Dermis blood vessel endothelial cell (primary cell): Measurements from ENCODE around the gene GSS. TPM values are rescaled to one million over a fixed set of nuclear protein-coding genes. Genes with fewer than 3 reads are reported as not detected.
"Not testable (repeated sequence)": the region's sequence is repeated elsewhere in the genome, so short reads cannot be mapped to it uniquely, and the experiment has no call there.

Experiments used
- DNase-seq: peaks from one replicate; pipeline ENCODE4 v3.0.0; 2010
- total RNA-seq: library from RNA; depleted of rRNA; stranded (reverse); fragments of >200 nt; gene quantifications from 2 replicates; pipeline ENCODE4 v1.2.3, GENCODE V29; 2014

GSS gene
- total RNA-seq, 1 donor from 2014 or later: 73.7 TPM

GRCh38 chr20:34898731-34899130 lies 56.9 kb downstream of the GSS start:
- not testable (repeated sequence) for DNase-seq

GRCh38 chr20:34898129-34898528 lies 57.5 kb downstream of the GSS start:
- not testable (repeated sequence) for DNase-seq

- no peak for DNase-seq
Observed at GRCh38 chr20:34896086-34896621, 59.5 kb downstream of the GSS start.

DNA sequence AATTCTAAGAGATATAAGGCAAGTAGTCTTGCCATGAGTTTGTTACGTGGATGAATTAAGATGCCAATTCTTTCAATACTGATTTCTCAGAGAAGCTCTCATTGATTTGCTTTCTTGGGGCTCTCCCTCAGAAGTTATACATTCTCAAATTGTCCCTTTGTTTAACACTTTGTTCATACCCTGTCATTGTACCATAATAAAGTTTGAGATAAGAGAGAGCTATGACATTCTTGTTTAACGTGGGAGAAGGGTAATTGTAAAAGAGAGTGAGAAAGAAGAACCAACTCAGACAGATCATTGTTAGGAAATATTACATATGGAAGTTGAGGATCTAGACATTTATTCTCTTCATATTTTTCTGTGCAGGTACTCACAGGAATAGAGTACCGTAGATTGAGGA lies 60.1 kb downstream of the GSS start:
- DNase-seq: no peak

DNA sequence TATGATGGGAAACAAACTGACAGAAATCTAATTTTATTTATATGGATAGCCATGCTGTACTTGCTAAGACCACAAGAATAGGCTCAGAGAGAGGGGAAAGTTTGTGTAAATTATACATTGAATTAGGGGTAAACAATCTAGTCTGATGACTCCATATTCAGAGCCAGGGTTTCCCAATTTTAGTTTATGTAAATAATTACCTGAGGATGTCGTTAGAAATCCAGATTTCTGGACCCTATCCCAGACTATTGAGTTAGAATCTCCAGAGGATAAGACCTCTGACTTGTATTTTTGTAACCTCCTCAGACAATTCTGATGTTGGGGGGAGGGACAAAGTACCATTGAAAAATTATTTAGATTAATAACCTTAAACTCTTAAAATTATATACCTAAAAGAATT lies 60.9 kb downstream of the GSS start:
- no peak for DNase-seq

GRCh38 chr20:34892671-34893070 lies 62.9 kb downstream of the GSS start:
- DNase-seq: no peak

GRCh38 chr20:34891166-34892062 lies 64.2 kb downstream of the GSS start:
- no peak for DNase-seq

GRCh38 chr20:34888468-34888867 lies 67.1 kb downstream of the GSS start:
- no peak for DNase-seq

DNA sequence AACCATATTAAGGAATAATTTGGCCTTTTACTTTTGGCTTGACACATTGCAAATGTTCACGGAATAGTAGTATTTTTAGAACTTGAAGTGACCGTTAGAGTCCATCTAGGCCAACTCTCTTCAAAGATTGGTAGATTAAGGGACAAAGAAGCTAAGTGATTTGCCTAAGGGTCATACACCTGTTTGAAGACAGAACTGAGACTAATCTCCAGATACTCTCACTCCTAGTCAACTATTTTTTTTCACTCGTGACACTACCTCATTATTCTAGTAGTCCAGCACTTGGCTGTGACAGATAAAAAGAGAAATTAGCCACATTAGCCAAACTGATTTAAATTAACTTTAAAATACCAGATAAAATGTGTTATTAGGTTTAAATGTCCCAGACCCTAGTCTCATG lies 68.6 kb downstream of the GSS start:
- no peak for DNase-seq

DNA sequence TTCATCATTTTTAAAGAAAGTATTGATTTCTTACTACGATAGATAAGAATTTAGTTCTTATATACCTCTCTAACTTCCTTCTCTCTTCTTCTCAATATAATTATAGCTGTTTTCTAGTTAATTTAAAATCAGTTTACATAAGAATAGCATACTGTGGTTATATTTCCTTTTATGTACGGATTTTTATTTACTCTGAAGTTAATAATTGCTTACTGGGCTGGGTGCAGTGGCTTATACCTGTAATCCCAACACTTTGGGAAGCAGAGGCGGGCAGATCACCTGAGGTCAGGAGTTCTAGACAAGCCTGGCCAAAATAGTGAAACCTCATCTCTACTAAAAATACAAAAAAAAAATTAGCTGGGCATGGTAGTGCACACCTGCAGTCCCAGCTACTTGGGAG lies 69.5 kb downstream of the GSS start:
- DNase-seq: no peak

GRCh38 chr20:34884260-34884659 lies 71.3 kb downstream of the GSS start:
- DNase-seq: no peak

DNA sequence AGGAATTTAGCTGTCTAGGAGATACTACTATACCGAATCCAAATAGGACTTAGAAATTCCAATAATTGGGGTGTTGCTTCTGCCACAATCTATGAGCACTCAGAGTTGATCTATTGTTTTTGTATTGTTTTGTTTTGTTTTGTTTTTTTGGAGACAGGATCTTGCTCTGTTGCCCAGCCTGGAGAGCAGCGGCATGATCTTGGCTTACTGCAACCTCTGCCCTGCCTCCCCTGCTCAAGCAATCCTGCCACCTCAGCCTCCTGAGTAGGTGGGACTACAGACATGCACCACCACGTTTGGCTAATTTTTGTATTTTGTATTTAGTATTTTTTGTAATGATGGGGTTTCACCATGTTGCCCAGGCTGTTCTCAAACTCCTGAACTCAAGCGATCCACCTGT lies 71.8 kb downstream of the GSS start:
- DNase-seq: no peak

DNA sequence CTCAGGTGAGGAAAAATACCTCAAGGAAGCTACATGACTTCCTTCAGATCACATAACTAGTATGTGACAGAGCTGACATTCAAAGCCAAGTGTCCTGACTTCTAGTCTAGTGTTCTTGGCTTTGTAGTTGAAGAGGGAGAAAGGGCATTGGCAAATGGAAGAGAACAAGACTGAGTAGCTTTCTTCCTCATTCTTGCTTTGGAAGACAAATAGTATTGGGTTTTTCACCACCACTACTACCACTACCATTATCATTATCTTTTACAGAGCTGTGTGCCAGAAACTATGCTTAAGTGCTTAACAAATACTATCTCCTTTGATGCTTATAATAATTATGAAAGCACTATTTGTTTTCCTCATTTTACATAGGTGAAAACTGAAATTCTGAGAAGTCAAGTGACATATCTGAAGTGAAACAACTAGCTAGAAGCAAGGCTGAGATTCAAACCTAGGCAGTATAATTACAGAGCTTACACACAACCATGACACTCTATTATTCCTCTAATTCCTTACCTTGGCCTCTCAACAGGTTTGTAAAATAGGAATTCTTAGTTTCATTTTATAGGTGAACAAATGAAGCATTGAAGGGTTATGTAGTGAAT lies 72.4 kb downstream of the GSS start:
- DNase-seq: no peak

DNA sequence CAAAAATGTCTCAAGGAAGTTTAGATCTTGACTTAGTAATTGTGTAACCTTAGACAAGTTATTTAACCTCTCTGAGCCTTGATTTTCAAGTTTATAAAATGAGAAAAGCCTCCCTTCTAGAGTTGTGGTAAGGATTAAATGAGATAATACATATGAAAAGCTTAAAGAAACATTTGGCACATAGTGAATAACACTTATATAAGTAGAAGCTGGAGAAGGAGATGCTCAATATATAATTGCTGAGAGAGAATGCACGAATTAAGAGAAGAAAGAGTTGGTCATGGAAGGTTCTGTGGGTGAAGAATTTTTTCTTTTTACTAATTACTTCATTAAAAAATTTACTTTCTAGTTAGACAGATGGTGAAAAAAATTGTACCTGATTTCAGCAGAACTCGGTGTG lies 73.9 kb downstream of the GSS start:
- no peak for DNase-seq

DNA sequence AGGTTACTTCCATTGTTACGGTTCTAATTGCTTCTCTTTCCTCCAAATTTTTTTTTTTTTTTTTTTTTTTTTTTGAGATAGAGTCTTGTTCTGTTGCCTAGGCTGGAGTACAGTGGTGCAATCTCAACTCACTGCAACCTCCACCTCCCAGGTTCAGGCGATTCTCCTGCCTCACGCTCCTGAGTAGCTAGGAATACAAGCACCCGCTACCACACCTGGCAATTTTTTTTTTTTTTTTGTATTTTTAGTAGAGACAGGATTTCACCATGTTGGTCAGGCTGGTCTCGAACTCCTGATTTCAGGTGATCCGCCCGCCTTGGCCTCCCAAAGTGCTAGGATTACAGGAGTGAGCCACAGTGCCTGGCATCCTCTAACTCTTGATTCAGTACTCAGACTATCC lies 74.6 kb downstream of the GSS start:
- DNase-seq: not testable (repeated sequence)

- DNase-seq: no peak
Observed at GRCh38 chr20:34880215-34880850, 75.3 kb downstream of the GSS start.

Other genes starting within 250 kb of the GSS start
- 6.8 and 7.8 TPM in 2 replicates for gene NCOA6, start 130.2 kb downstream of the GSS start, total RNA-seq
- gene GGT7, start 83.0 kb downstream of the GSS start, total RNA-seq: 4.4 and 7.3 TPM in 2 replicates
- gene ACSS2, start 79.2 kb downstream of the GSS start, total RNA-seq: 72.3 and 102 TPM in 2 replicates
- gene MYH7B, start 62 bp upstream of the GSS start, total RNA-seq: under 0.01 and 0.17 TPM in 2 replicates
- 90.2 and 100 TPM in 2 replicates for gene TRPC4AP, start 137.0 kb upstream of the GSS start, total RNA-seq
- 82.9 and 92.2 TPM in 2 replicates for gene EDEM2, start 191.5 kb upstream of the GSS start, total RNA-seq
- 124 and 176 TPM in 2 replicates for gene PROCR, start 216.3 kb upstream of the GSS start, total RNA-seq